NT2/D1 (cell line): ENCODE data around the gene ADA.

Experiments
- SUZ12 ChIP-seq: IDR thresholded peaks from 2 replicates; pipeline ENCODE4 v1.6.1; 2011; ENCODE audit not compliant: insufficient read length, insufficient read depth; ENCODE audit errors: extremely low read depth
- YY1 ChIP-seq: IDR thresholded peaks from 2 replicates; pipeline ENCODE4 v1.6.1; 2011; ENCODE audit not compliant: insufficient read length, insufficient read depth
- ZNF274 ChIP-seq: IDR thresholded peaks from 2 replicates; pipeline ENCODE4 v1.6.1; 2011; ENCODE audit warnings: mild to moderate bottlenecking, low read depth, low read length

- TF ChIP-seq ZNF274 (no peak), YY1 (no peak), SUZ12 (no peak)
Measured at GRCh38 chr20:44597516-44597915, 54.0 kb downstream of the ADA start.
